Right lobe of liver (tissue), 4 donors: ENCODE data around the gene TJP1.

Source experiments
- POLR2A ChIP-seq: fragments of 450-650 bp; IDR thresholded peaks from one replicate; pipeline ENCODE4 v1.6.1; 2017; ENCODE audit warnings: antibody characterized with exemption, mild to moderate bottlenecking
- TF ChIP-seq, protein P1 (sequence below), 4 donors: fragments of 200-600 bp in 3 of 4; fragments of 450-650 bp in 1 of 4; IDR thresholded peaks; one replicate each; pipeline versions ENCODE4 v1.5.1 to v1.8.0; 2016 to 2022; ENCODE audit warnings: antibody characterized with exemption in 4 of 4, mild to moderate bottlenecking in 2 of 4
- donor health status: DM: no; HTN: no; CAD: no.
- donor health status: DM: no; HTN: no; CAD: no.
- donor health status: DM: no; HTN: yes; CAD: no.

- TF ChIP-seq, protein P1, sequence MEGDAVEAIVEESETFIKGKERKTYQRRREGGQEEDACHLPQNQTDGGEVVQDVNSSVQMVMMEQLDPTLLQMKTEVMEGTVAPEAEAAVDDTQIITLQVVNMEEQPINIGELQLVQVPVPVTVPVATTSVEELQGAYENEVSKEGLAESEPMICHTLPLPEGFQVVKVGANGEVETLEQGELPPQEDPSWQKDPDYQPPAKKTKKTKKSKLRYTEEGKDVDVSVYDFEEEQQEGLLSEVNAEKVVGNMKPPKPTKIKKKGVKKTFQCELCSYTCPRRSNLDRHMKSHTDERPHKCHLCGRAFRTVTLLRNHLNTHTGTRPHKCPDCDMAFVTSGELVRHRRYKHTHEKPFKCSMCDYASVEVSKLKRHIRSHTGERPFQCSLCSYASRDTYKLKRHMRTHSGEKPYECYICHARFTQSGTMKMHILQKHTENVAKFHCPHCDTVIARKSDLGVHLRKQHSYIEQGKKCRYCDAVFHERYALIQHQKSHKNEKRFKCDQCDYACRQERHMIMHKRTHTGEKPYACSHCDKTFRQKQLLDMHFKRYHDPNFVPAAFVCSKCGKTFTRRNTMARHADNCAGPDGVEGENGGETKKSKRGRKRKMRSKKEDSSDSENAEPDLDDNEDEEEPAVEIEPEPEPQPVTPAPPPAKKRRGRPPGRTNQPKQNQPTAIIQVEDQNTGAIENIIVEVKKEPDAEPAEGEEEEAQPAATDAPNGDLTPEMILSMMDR (IDR thresholded peaks at IDR 0.05): no peak
- TF ChIP-seq POLR2A: no peak
Measured at GRCh38 chr15:29815000-29815710, 7.1 kb downstream of the TJP1 start.
